HG03432 (cell line): ENCODE results near the gene PLVAP.

Experiments
- ATAC-seq: cut with Tn5 transposase; IDR thresholded peaks from one replicate; pipeline ENCODE4 v1.9.1; 2021; ENCODE audit warnings: mild to moderate bottlenecking, moderate library complexity; ENCODE audit not compliant: unreplicated experiment

Gene PLVAP

DNA sequence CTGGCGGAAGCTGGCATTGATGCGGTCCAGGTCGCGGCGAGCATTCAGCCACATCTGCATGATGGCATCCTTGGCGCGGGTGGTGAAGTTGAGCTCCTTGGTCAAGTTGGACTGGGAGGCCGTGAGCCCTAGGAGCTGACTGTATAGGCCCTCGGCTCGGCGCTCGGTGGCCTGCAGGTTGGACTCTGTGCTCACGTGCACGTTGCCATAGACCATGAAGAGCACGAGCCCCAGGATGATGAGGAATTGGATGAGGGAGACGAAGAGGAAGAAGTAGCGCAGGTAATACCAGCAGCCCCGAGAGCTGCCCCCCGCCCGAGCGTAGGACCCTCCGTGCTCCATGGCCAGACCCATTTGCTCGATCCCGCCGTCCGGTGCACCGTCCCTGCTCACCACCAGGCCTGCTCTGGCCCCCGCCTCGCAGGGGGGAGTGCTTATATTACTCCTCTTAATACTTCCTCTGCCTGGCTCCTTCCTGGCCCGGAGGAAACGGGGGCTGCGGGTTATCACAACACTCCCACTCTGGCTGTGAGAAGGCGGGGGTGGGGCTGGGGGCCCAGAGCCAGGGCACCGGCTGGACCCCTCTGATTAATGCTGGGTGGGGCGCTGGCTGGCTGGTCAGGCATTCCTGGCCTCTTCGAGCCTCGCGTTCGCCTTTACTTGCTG lies at the start of gene PLVAP:
TSS of gene PLVAP (minus strand) at position 408 of the 666 bp plus-strand sequence. CDS start at position 354, 54 bp downstream.
- ATAC-seq, result no peak

- ATAC-seq, result no peak
Measured at GRCh38 chr19:17424743-17425365, 47.7 kb upstream of the PLVAP start.

DNA sequence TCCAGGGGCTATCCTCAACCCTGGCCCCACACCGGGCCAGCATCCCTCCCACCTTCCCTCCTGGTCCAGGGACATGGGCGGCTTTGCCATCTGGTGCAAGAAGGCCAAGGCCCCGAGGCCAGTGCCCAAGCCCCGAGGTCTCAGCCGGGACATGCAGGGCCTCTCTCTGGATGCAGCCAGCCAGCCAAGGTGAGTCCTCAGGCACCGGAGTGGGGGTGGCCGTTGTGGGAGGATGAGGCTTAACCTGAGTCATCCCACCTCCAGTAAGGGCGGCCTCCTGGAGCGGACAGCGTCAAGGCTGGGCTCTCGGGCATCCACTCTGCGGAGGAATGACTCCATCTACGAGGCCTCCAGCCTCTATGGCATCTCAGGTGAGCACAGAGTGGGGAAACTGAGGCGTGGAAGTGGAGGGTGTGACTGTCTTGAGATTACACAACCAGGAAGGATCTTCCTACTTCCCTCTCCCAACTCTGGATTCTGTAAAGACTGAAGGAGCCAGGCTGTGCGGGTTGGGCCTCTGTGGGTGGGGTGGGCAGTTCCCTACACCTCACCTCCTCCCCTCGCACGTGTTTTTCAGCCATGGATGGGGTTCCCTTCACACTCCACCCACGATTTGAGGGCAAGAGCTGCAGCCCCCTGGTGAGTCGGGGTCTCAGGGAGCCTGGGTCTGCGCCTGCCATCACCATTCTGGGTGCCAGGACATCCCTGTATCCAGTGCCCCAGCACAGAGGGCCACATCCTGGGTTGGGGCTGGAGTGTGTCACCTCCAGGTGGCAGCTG lies 46.5 kb upstream of the PLVAP start:
- no peak for ATAC-seq

GRCh38 chr19:17421942-17422341 lies 44.8 kb upstream of the PLVAP start:
- ATAC-seq, result no peak

DNA sequence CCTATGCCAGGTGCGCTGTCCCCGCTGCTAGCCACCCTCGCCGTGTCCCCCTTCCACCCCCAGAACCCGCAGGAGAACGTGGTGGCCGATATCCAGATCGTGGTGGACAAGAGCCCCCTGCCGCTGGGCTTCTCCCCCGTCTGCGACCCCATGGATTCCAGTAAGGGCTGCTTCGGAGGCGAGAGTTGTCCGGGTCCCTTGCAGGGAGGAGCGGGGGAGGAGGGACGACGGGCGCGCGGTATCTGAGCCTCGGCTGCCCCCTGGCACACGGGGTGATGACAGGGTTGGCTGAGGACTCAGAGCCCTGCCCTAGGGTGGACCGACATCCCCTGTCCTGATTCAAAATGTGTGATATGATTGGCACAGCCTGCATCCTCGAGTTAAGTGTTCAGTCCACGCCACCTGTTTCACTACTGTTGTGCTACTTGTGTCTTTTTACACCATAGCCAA lies 43.4 kb upstream of the PLVAP start:
- ATAC-seq, result peak; percentile 22

GRCh38 chr19:17419621-17420474 lies 42.7 kb upstream of the PLVAP start, which contains the start of gene MVB12A:
Gene MVB12A, plus strand, starts transcription at chr19:17420047. Its CDS starts 89 bp downstream, at chr19:17420136.
- peak; percentile 77 for ATAC-seq

GRCh38 chr19:17419154-17419620 lies 42.0 kb upstream of the PLVAP start:
- no peak for ATAC-seq

DNA sequence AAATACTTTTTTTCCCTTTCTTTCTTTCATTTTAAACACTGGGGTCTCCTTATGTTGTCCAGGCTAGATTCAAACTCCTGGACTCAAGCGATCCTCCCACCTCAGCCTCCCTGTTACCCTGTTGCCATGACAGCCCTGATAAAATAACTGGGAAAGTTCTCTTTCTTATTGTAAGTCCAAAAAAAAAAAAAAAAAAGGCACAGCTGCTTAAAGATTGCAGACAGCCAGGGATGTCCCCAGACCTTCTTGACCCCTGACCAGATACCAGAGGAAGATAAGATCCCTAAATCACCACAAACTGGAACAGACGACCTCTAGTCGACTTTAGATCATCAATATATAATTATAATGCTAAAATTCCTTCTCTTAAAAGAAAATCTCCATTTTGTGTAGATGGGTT lies 41.6 kb upstream of the PLVAP start:
- ATAC-seq, result no peak

DNA sequence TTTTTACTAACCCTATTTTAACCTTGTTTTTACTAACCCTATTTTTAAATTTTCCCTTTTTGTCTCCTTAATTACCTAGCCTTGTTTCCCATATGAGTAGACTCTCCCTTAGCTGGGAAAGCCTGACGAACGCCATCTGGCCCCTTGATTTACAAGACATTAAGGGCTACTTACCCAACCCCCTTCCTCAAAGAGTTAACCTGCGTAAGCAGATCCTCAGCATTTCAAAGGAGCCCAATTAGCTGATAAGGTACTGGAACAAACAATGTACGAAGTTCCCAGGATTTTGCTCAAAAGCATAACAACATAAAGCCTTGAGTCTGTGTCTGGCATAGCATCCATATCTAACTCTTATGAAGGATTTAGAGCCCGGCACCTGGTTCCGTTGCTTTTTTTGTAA lies 38.0 kb upstream of the PLVAP start:
- ATAC-seq, result no peak

GRCh38 chr19:17414097-17414496 lies 37.0 kb upstream of the PLVAP start:
- ATAC-seq, result no peak

GRCh38 chr19:17411801-17412200 lies 34.7 kb upstream of the PLVAP start:
- no peak for ATAC-seq

DNA sequence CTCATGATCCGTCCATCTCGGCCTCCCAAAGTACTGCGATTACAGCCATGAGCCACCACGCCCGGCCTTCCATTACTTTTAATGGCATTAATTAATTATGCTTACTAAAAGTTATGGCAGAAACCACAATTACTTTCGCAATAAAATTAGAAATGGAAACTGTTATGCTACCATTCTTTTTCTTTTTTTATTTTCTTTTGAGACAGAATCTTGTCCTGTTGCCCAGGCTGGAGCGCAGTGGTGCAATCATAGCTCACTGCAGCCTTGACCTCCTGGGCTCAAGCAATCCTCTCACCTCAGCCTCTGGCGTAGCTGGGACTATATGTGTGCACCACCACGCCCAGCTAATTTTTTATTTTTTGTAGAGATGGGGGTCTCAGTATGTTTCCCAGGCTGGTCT lies 32.8 kb upstream of the PLVAP start:
- no peak for ATAC-seq

DNA sequence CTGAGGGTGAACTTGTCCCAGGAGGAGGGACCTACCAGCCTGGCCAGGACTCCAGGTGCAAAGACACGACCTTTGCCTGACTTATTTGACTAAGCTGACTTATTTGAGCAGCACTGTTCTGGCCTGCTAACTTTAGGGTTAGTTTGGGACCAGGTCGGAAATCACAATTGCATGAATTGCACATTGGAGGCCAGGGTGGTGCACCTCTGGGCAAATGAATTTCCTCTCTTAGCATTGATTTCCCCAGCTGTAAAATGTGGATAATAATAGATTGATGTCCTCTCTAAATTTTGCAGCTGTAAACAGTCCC lies 29.7 kb upstream of the PLVAP start:
- no peak for ATAC-seq

DNA sequence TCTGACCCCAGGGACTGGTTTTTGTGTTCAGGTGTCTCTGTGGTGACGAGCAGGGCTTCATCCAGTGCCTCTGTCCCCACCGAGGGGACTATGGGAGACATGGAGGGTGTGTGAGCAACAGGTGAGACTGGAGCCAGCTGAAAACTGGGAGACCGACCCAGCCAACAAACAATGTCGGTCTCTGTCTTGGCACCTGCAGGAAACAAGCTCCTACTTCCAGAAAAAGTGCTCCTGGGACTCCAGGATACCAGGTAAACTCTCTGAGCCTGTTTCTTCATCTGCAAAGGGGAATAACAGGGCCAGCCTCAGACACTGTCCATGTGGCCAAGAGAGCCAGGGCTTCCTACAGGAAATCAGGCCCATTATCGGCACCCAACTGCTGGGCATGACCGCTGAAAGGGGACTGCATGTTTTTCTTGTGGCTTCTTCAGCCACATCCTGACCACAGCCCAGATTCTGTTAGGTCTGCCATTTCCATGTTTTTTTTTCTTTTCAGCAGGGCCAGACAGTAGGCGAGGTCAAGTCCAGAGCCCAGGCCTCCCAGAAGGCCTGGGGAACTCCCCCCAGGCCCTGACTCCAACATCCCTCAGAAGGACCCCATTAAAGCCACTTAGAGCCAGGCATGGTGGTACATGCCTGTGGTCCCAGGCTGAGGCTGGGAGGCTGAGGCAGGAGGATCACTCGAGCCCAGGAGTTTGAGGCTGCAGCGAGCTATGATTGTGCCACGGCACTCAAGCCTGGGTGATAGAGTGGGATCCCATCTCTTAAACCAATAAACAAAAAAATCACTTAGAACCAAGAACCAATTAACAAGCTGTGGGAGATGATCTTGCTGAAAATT lies 29.1 kb upstream of the PLVAP start:
- ATAC-seq, result peak; percentile 9

- ATAC-seq, result peak; percentile 78
Measured at GRCh38 chr19:17405250-17406045, 28.3 kb upstream of the PLVAP start, which contains the start of gene BST2. Gene BST2, minus strand, starts transcription at chr19:17405630. Its CDS starts 55 bp downstream, at chr19:17405575.

DNA sequence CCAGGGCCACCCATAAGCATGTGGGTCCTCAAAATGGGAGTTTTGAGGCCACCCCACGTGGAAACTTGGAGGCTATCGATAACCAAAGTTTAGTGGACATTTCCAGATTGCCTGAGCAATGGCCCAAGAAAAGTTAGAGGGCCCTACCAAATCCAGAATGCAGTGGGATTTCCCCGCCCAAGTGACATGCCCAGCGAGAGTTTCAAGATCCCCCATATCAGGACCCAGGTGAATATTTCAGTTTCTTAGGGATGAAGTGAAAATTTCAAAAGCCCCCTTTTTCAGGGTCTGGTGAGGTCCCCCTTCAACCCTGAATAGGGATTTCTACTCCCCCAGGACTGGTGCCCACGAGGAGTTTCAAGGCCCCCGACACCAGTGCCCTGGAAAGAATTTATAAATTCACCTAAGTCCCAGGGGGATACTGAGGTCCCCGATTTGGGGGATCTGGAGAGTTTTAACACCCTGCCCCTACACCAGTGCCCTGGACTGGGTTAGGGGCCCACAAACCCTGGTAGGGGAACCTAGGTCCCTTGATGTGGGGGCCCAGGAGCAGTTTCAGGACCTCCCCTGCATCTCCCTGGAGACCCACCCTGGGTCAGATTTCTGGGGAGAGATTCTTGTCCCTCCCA lies 27.6 kb upstream of the PLVAP start:
- ATAC-seq, result peak; percentile 18

DNA sequence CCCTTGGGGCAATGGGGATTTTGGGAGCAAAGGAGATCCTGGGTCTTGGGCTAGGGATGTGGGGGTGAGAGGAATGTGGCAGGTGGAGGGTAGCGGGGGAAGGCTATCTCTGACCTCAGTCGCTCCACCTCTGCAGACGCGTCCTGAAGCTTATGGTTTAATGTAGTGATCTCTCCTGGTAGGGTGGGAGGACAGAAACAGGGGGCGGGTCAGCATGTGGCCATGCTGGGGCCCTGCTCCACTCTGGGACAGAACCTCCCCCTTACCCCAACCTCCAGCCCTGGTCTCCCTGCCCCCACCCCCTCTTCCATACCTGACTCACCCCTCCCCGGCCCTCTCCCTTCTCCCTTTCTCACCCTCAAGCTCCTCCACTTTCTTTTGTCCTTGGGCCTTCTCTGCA lies 26.9 kb upstream of the PLVAP start:
- ATAC-seq, result no peak

GRCh38 chr19:17402982-17403855 lies 26.1 kb upstream of the PLVAP start:
- ATAC-seq, result no peak
